NT2/D1 (cell line): ENCODE measurements around the gene SLC26A3.

Experiments used
- DNase-seq: peaks from one replicate; pipeline ENCODE4 v3.0.0-alpha.2; 2011; ENCODE audit warnings: low read depth, low spot score
- H3K27me3 ChIP-seq: 2 replicates; pipeline ENCODE4 v1.6.0; 2011; ENCODE audit warnings: mild to moderate bottlenecking; ENCODE audit not compliant: insufficient read length, insufficient read depth
- H3K36me3 ChIP-seq: 2 replicates; pipeline ENCODE4 v1.6.1; 2011; ENCODE audit warnings: mild to moderate bottlenecking, low read length, mixed read lengths; ENCODE audit not compliant: insufficient read depth, insufficient read length
- H3K4me1 ChIP-seq: 2 replicates; pipeline ENCODE4 v1.5.1; 2011; ENCODE audit not compliant: insufficient read depth, insufficient read length
- H3K4me3 ChIP-seq: 2 replicates; pipeline ENCODE4 v1.5.1; 2011; ENCODE audit warnings: low read depth; ENCODE audit not compliant: insufficient read length
- H3K9ac ChIP-seq: 2 replicates; pipeline ENCODE4 v1.6.0; 2011; ENCODE audit warnings: low read depth; ENCODE audit not compliant: insufficient read length
- H3K9me3 ChIP-seq: 2 replicates; pipeline ENCODE4 v1.5.1; 2011; ENCODE audit warnings: mild to moderate bottlenecking, low read length; ENCODE audit not compliant: insufficient read depth
- SUZ12 ChIP-seq: IDR thresholded peaks from 2 replicates; pipeline ENCODE4 v1.6.1; 2011; ENCODE audit not compliant: insufficient read length, insufficient read depth; ENCODE audit errors: extremely low read depth
- YY1 ChIP-seq: IDR thresholded peaks from 2 replicates; pipeline ENCODE4 v1.6.1; 2011; ENCODE audit not compliant: insufficient read length, insufficient read depth
- ZNF274 ChIP-seq: IDR thresholded peaks from 2 replicates; pipeline ENCODE4 v1.6.1; 2011; ENCODE audit warnings: mild to moderate bottlenecking, low read depth, low read length

Gene SLC26A3

GRCh38 chr7:107843184-107843583 lies 40.2 kb upstream of the SLC26A3 start:
- peaks cover 5% of the 10 kb centered on the region; the same call in 1 of the 2 replicates for H3K9me3 ChIP-seq
- H3K27me3 ChIP-seq, result no peaks in the 10 kb centered on the region
- H3K9ac ChIP-seq, result no peak overlapping the region
- no peak overlapping the region for H3K4me3 ChIP-seq
- H3K36me3 ChIP-seq, result no peaks in the 10 kb centered on the region
- no peaks in the 10 kb centered on the region for H3K4me1 ChIP-seq
- no peak for TF ChIP-seq SUZ12
- TF ChIP-seq YY1, result no peak
- no peak for TF ChIP-seq ZNF274
- DNase-seq, result no peak

GRCh38 chr7:107842213-107842612 lies 39.2 kb upstream of the SLC26A3 start:
- TF ChIP-seq YY1, result no peak
- no peak for TF ChIP-seq ZNF274
- no peak for TF ChIP-seq SUZ12
- Histone ChIP-seq H3K27me3 (no peaks in the 10 kb centered on the region), H3K4me3 (no peak overlapping the region), H3K9ac (no peak overlapping the region), H3K36me3 (no peaks in the 10 kb centered on the region), H3K9me3 (peaks cover 4% of the 10 kb centered on the region; the same call in 1 of the 2 replicates), H3K4me1 (no peaks in the 10 kb centered on the region)
- no peak for DNase-seq

GRCh38 chr7:107838816-107839565 lies 36.0 kb upstream of the SLC26A3 start:
- H3K9ac ChIP-seq, result no peak overlapping the region
- H3K4me1 ChIP-seq, result no peaks in the 10 kb centered on the region
- no peak for DNase-seq
- no peak for TF ChIP-seq ZNF274
- TF ChIP-seq YY1, result no peak
- no peak for TF ChIP-seq SUZ12
- no peaks in the 10 kb centered on the region for H3K36me3 ChIP-seq
- no peak overlapping the region for H3K4me3 ChIP-seq
- no peaks in the 10 kb centered on the region for H3K27me3 ChIP-seq
- no peaks in the 10 kb centered on the region for H3K9me3 ChIP-seq

GRCh38 chr7:107838024-107838601 lies 35.1 kb upstream of the SLC26A3 start:
- Histone ChIP-seq H3K9me3 (no peaks in the 10 kb centered on the region), H3K4me3 (no peak overlapping the region), H3K9ac (no peak overlapping the region), H3K27me3 (no peaks in the 10 kb centered on the region), H3K4me1 (no peaks in the 10 kb centered on the region), H3K36me3 (no peaks in the 10 kb centered on the region)
- DNase-seq, result no peak
- TF ChIP-seq SUZ12 (no peak), ZNF274 (no peak), YY1 (no peak)

- no peaks in the 10 kb centered on the region for H3K9me3 ChIP-seq
- no peaks in the 10 kb centered on the region for H3K27me3 ChIP-seq
- no peak overlapping the region for H3K9ac ChIP-seq
- H3K4me3 ChIP-seq, result no peak overlapping the region
- no peak for TF ChIP-seq YY1
- no peak for TF ChIP-seq ZNF274
- no peak for TF ChIP-seq SUZ12
- no peaks in the 10 kb centered on the region for H3K36me3 ChIP-seq
- no peaks in the 10 kb centered on the region for H3K4me1 ChIP-seq
- DNase-seq, result no peak
Measured at GRCh38 chr7:107837145-107837512, 34.1 kb upstream of the SLC26A3 start.

- no peaks in the 10 kb centered on the region for H3K36me3 ChIP-seq
- H3K4me1 ChIP-seq, result no peaks in the 10 kb centered on the region
- no peak overlapping the region for H3K4me3 ChIP-seq
- TF ChIP-seq SUZ12, result no peak
- TF ChIP-seq YY1, result no peak
- no peak for TF ChIP-seq ZNF274
- no peak for DNase-seq
- H3K9ac ChIP-seq, result no peak overlapping the region
- no peaks in the 10 kb centered on the region for H3K27me3 ChIP-seq
- no peaks in the 10 kb centered on the region for H3K9me3 ChIP-seq
Measured at GRCh38 chr7:107836237-107837144, 33.5 kb upstream of the SLC26A3 start.

- H3K4me3 ChIP-seq, result no peak overlapping the region
- H3K9ac ChIP-seq, result no peak overlapping the region
- no peaks in the 10 kb centered on the region for H3K27me3 ChIP-seq
- no peak for DNase-seq
- no peaks in the 10 kb centered on the region for H3K4me1 ChIP-seq
- no peak for TF ChIP-seq ZNF274
- TF ChIP-seq SUZ12, result no peak
- no peak for TF ChIP-seq YY1
- H3K9me3 ChIP-seq, result no peaks in the 10 kb centered on the region
- H3K36me3 ChIP-seq, result no peaks in the 10 kb centered on the region
Measured at GRCh38 chr7:107834401-107834800, 31.4 kb upstream of the SLC26A3 start.
